ENCODE data around the gene KCNB1.
A peak's percentile ranks its signal among the peaks of the same experiment; 100 is the strongest.

KCNB1 gene

GRCh38 chr20:49381558-49382493 is 100.6 kb downstream of the KCNB1 start:
- FAIRE-seq (peak; percentile 15), DNase-seq (ENCODE audit: insufficient read length, low spot score) (peak; percentile 71)
- TF ChIP-seq POLR2A (IDR thresholded peaks at IDR 0.05; ENCODE audit: low read depth, low read length) = no peak

GRCh38 chr20:49380337-49380780 is 102.1 kb downstream of the KCNB1 start:
- DNase-seq (ENCODE audit: insufficient read length, low spot score) (no peak), FAIRE-seq (no peak)
- no peak for TF ChIP-seq POLR2A (IDR thresholded peaks at IDR 0.05; ENCODE audit: low read depth, low read length)

- no peak for FAIRE-seq
- no peak for TF ChIP-seq POLR2A (IDR thresholded peaks at IDR 0.05; ENCODE audit: low read depth, low read length)
These were observed 103.1 kb downstream of the KCNB1 start for GRCh38 chr20:49379338-49379737.

GRCh38 chr20:49377326-49377725 is 105.1 kb downstream of the KCNB1 start:
- FAIRE-seq (no peak), DNase-seq (ENCODE audit: insufficient read length, low spot score) (no peak)
- TF ChIP-seq POLR2A (IDR thresholded peaks at IDR 0.05; ENCODE audit: low read depth, low read length) = no peak

More at GRCh38 chr20:49379338-49379737, 103.1 kb downstream of the KCNB1 start:
- no peak for DNase-seq (ENCODE audit: insufficient read length, low spot score)

- TF ChIP-seq POLR2A (IDR thresholded peaks at IDR 0.05; ENCODE audit: low read depth, low read length) = no peak
- DNase-seq (ENCODE audit: insufficient read length, low spot score) = no peak
- FAIRE-seq = no peak
These were observed 107.3 kb downstream of the KCNB1 start for GRCh38 chr20:49375170-49375569.

- FAIRE-seq = no peak
- no peak for DNase-seq (ENCODE audit: insufficient read length, low spot score)
- no peak for TF ChIP-seq POLR2A (IDR thresholded peaks at IDR 0.05; ENCODE audit: low read depth, low read length)
These were observed 110.3 kb downstream of the KCNB1 start for GRCh38 chr20:49372095-49372734.

GRCh38 chr20:49368596-49368995 is 113.9 kb downstream of the KCNB1 start:
- DNase-seq (ENCODE audit: insufficient read length, low spot score) (no peak), FAIRE-seq (no peak)
- no peak for TF ChIP-seq POLR2A (IDR thresholded peaks at IDR 0.05; ENCODE audit: low read depth, low read length)

GRCh38 chr20:49367113-49367512 is 115.4 kb downstream of the KCNB1 start:
- TF ChIP-seq POLR2A (IDR thresholded peaks at IDR 0.05; ENCODE audit: low read depth, low read length) = no peak
- DNase-seq (ENCODE audit: insufficient read length, low spot score) (no peak), FAIRE-seq (no peak)

GRCh38 chr20:49366687-49367086 is 115.8 kb downstream of the KCNB1 start:
- TF ChIP-seq POLR2A (IDR thresholded peaks at IDR 0.05; ENCODE audit: low read depth, low read length) = no peak
- FAIRE-seq = no peak
- DNase-seq (ENCODE audit: insufficient read length, low spot score) = no peak

GRCh38 chr20:49361862-49362660 is 120.4 kb downstream of the KCNB1 start:
- no peak for TF ChIP-seq POLR2A (IDR thresholded peaks at IDR 0.05; ENCODE audit: low read depth, low read length)
- no peak for DNase-seq (ENCODE audit: insufficient read length, low spot score)
- FAIRE-seq = no peak

- DNase-seq (ENCODE audit: insufficient read length, low spot score) (no peak), FAIRE-seq (no peak)
- no peak for TF ChIP-seq POLR2A (IDR thresholded peaks at IDR 0.05; ENCODE audit: low read depth, low read length)
These were observed 122.1 kb downstream of the KCNB1 start for GRCh38 chr20:49360242-49360968.

- FAIRE-seq = no peak
- no peak for DNase-seq (ENCODE audit: insufficient read length, low spot score)
- no peak for TF ChIP-seq POLR2A (IDR thresholded peaks at IDR 0.05; ENCODE audit: low read depth, low read length)
These were observed 125.8 kb downstream of the KCNB1 start for GRCh38 chr20:49356676-49357075.

- TF ChIP-seq POLR2A (IDR thresholded peaks at IDR 0.05; ENCODE audit: low read depth, low read length) = no peak
These were observed 127.8 kb downstream of the KCNB1 start for GRCh38 chr20:49354673-49355072.

More at GRCh38 chr20:49354673-49355072, 127.8 kb downstream of the KCNB1 start:
- DNase-seq (ENCODE audit: insufficient read length, low spot score) = no peak
- no peak for FAIRE-seq

All from H54 (cell line).